Heart right ventricle (tissue), 16 donors: Measurements from ENCODE around the gene PHOSPHO2. TPM values are rescaled to one million over a fixed set of nuclear protein-coding genes. Genes with fewer than 3 reads are reported as not detected.

Experiments
- ATAC-seq, 8 donors: fragments of 200-7000 bp; cut with Tn5 transposase; one replicate each; pipeline ENCODE4 v1.9.1; 2020; ENCODE audit warnings: mild to moderate bottlenecking in 8 of 8, moderate library complexity in 8 of 8, moderate number of reproducible peaks in 1 of 8
- DNase-seq, 2 donors: peaks; one replicate each; pipeline ENCODE4 v3.0.0-alpha.2; 2020
- H3K27ac ChIP-seq, 10 donors: fragments of 200-600 bp; sonication (generic) in 2 of 10; one replicate each; pipeline versions ENCODE4 v1.5.0 to v1.8.0; 2020 to 2022; ENCODE audit warnings: mild to moderate bottlenecking in 3 of 10
- H3K27me3 ChIP-seq, 7 donors: fragments of 200-600 bp; one replicate each; pipeline ENCODE4 v1.8.0; 2021 to 2022; ENCODE audit warnings: mild to moderate bottlenecking in 2 of 7
- H3K36me3 ChIP-seq, 9 donors: fragments of 200-600 bp; sonication (generic) in 1 of 9; one replicate each; pipeline versions ENCODE4 v1.5.0 to v1.8.0; 2020 to 2022; ENCODE audit warnings: mild to moderate bottlenecking in 2 of 9
- H3K4me1 ChIP-seq, 9 donors: fragments of 200-600 bp; sonication (generic) in 1 of 9; one replicate each; pipeline versions ENCODE4 v1.5.0 to v1.8.0; 2020 to 2022; ENCODE audit warnings: mild to moderate bottlenecking in 4 of 9
- H3K4me3 ChIP-seq, 10 donors: fragments of 200-600 bp; sonication (generic) in 2 of 10; one replicate each; pipeline versions ENCODE4 v1.5.0 to v1.8.0; 2020 to 2022; ENCODE audit warnings: mild to moderate bottlenecking in 7 of 10, moderate library complexity in 2 of 10
- H3K9me3 ChIP-seq, 11 donors: fragments of 200-600 bp in 10 of 11; sonication (generic) in 2 of 11; one replicate each; pipeline versions ENCODE4 v1.5.0 to v1.8.0; 2013 to 2022; ENCODE audit warnings: mild to moderate bottlenecking in 2 of 11, control low read depth in 1 of 11, moderate library complexity in 1 of 11
- WGBS, 2 donors: extraction: QIAGEN DNeasy Blood & Tissue Kit; methylation state at CpG; one replicate each; pipeline ENCODE4 v1.1.7; 2013; ENCODE audit warnings: inconsistent platforms in 1 of 2; 5-methylcytosine and 5-hydroxymethylcytosine counted together
- intact Hi-C, 10 donors: fragments of 100-400 bp; cut with DNase I; formaldehyde crosslinking; loops; one replicate each; pipeline versions ENCODE4 v1.11.1 to v1.14.2; 2022
- polyA plus RNA-seq, 2 donors: library from polyadenylated mRNA; stranded (reverse); fragments of 200-250 nt; gene quantifications; one replicate each; pipeline ENCODE4 v1.2.3, GENCODE V29; 2013
- total RNA-seq, 10 donors: library from RNA; stranded (reverse); fragmentation: NEBNext Ultra II Directional in 3 of 10; extraction: Animal tissue kit (Norgen Biotek cat#: 25700) in 3 of 10; gene quantifications; one replicate each; pipeline versions ENCODE4 v1.2.1 to v1.2.4, GENCODE V29; 2021 to 2023
- TF ChIP-seq, protein P1 (sequence below), 9 donors: fragments of 200-600 bp; sonication (generic) in 2 of 9; IDR thresholded peaks; one replicate each; pipeline versions ENCODE4 v1.5.0 to v1.8.0; 2021 to 2022; ENCODE audit warnings: antibody characterized with exemption in 9 of 9, mild to moderate bottlenecking in 5 of 9, moderate library complexity in 1 of 9
- donor health status: Arrhythmogenic right ventricular cardiomyopathy.
- donor health status: ischemic (EF 13 %, LVEDD 7.1; RV severe dilation, severe dysfunction).
- donor health status: healthy with polysubstance abuse.
- donor health status: DM: no; HTN: yes; CAD: no.
- donor health status: DM: no; HTN: no; CAD: no.
- donor health status: ischemic (EF 25% LVEDD 6.9; RV normal size, moderate dysfunction).
- donor health status: ischemic (EF 25% LVEDD 5.7; RV mildly dilated, moderate dysfunction).
- donor health status: healthy.
- donor health status: DM: yes; HTN: yes; CAD: no.
- donor health status: Ischemic cardiomyopathy.
- donor health status: ischemic (EF 35%, LVEDD 5.7; RV mildly dilated, moderate dysfunction).
- donor health status: nonischemic (EF 11% LVEDD 7.7; RV severe dilation, severe dysfunction).
- donor health status: DM: yes; HTN: yes; CAD: no.
- donor health status: PGD.
- donor health status: ischemic (EF 29% LVEDD 5.4; RV normal size, mild dysfunction).
- donor health status: nonischemic (EF 23%, LVEDD 6.1; RV moderate dilation, normal function).

PHOSPHO2 gene
- total and polyA plus RNA-seq, 12 donors, result 1.1 to 4.1 (median 2.2) TPM

- Histone ChIP-seq H3K36me3 (peaks cover 0 to 13% (median 0%) of the 10 kb centered on the region in 9 donors), H3K9me3 (no peaks in the 10 kb centered on the region), H3K4me3 (peak overlapping the region in 4 of 10 donors; percentile 26 to 68 (median 62)), H3K27me3 (peaks cover 0 to 1% (median 0%) of the 10 kb centered on the region in 7 donors), H3K4me1 (peaks cover 0 to 9% (median 0%) of the 10 kb centered on the region in 9 donors), H3K27ac (peak overlapping the region in 2 of 10 donors; percentile 63 to 65)
- intact Hi-C loops, result loop anchor here in 1 of 10 donors (10.0 kb wide), 1 partner anchor 164 kb away; the partner anchor contains the start of gene FASTKD1
- 55 to 66% methylated on average over 4 to 5 of the region's 5 CpGs for WGBS, 2 donors
- ATAC-seq, result no peak
- TF ChIP-seq, protein P1, sequence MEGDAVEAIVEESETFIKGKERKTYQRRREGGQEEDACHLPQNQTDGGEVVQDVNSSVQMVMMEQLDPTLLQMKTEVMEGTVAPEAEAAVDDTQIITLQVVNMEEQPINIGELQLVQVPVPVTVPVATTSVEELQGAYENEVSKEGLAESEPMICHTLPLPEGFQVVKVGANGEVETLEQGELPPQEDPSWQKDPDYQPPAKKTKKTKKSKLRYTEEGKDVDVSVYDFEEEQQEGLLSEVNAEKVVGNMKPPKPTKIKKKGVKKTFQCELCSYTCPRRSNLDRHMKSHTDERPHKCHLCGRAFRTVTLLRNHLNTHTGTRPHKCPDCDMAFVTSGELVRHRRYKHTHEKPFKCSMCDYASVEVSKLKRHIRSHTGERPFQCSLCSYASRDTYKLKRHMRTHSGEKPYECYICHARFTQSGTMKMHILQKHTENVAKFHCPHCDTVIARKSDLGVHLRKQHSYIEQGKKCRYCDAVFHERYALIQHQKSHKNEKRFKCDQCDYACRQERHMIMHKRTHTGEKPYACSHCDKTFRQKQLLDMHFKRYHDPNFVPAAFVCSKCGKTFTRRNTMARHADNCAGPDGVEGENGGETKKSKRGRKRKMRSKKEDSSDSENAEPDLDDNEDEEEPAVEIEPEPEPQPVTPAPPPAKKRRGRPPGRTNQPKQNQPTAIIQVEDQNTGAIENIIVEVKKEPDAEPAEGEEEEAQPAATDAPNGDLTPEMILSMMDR (IDR thresholded peaks at IDR 0.05), result no peak
- DNase-seq, result no peak
These were observed 44.4 kb downstream of the PHOSPHO2 start for GRCh38 chr2:169738566-169739229.

GRCh38 chr2:169739351-169739750 lies 45.1 kb downstream of the PHOSPHO2 start:
- TF ChIP-seq, protein P1 (IDR thresholded peaks at IDR 0.05), result no peak
- no peaks in the 10 kb centered on the region for H3K9me3 ChIP-seq

GRCh38 chr2:169743549-169743948 lies 49.3 kb downstream of the PHOSPHO2 start:
- H3K4me1 ChIP-seq, result no peaks in the 10 kb centered on the region
- H3K27ac ChIP-seq, result no peak overlapping the region
- WGBS, 2 donors, result 72 to 75% methylated on average over 4 of the region's 4 CpGs
- no peaks in the 10 kb centered on the region for H3K27me3 ChIP-seq
- DNase-seq (no peak), ATAC-seq (peak in 1 of 8 donors; percentile 48)
- TF ChIP-seq, protein P1 (IDR thresholded peaks at IDR 0.05), result no peak
- intact Hi-C loops, result no loop called here
- no peak overlapping the region for H3K4me3 ChIP-seq
- peaks cover 0 to 13% (median 0%) of the 10 kb centered on the region in 9 donors for H3K36me3 ChIP-seq
- H3K9me3 ChIP-seq, result no peaks in the 10 kb centered on the region

More at GRCh38 chr2:169739351-169739750, 45.1 kb downstream of the PHOSPHO2 start:
- H3K27ac ChIP-seq, result no peak overlapping the region
- ATAC-seq, result no peak
- intact Hi-C loops, result loop anchor here in 1 of 10 donors (10.0 kb wide), 1 partner anchor 165 kb away; the partner anchor contains the start of gene FASTKD1
- DNase-seq, result no peak
- peaks cover 0 to 13% (median 0%) of the 10 kb centered on the region in 9 donors for H3K36me3 ChIP-seq
- no peak overlapping the region for H3K4me3 ChIP-seq
- H3K4me1 ChIP-seq, result peaks cover 0 to 9% (median 0%) of the 10 kb centered on the region in 9 donors
- WGBS, 2 donors, result 89 to 90% methylated on average over 1 of the region's 1 CpG
- H3K27me3 ChIP-seq, result no peaks in the 10 kb centered on the region

- no peaks in the 10 kb centered on the region for H3K4me1 ChIP-seq
- H3K36me3 ChIP-seq, result peaks cover 0 to 20% (median 0%) of the 10 kb centered on the region in 9 donors
- no peak overlapping the region for H3K4me3 ChIP-seq
- no peak for DNase-seq
- no peak overlapping the region for H3K27ac ChIP-seq
- TF ChIP-seq, protein P1 (IDR thresholded peaks at IDR 0.05), result no peak
- 76 to 80% methylated on average over 2 of the region's 2 CpGs for WGBS, 2 donors
- intact Hi-C loops, result no loop called here
- no peaks in the 10 kb centered on the region for H3K27me3 ChIP-seq
- ATAC-seq, result no peak
- H3K9me3 ChIP-seq, result no peaks in the 10 kb centered on the region
These were observed 52.0 kb downstream of the PHOSPHO2 start for GRCh38 chr2:169746240-169746639.
